SW480 (cell line): ENCODE measurements around the gene DRGX.

Source experiments
- DNase-seq: peaks from one replicate; pipeline ENCODE4 v3.0.0-alpha.2; 2016; ENCODE audit warnings: low spot score

Gene DRGX

DNA sequence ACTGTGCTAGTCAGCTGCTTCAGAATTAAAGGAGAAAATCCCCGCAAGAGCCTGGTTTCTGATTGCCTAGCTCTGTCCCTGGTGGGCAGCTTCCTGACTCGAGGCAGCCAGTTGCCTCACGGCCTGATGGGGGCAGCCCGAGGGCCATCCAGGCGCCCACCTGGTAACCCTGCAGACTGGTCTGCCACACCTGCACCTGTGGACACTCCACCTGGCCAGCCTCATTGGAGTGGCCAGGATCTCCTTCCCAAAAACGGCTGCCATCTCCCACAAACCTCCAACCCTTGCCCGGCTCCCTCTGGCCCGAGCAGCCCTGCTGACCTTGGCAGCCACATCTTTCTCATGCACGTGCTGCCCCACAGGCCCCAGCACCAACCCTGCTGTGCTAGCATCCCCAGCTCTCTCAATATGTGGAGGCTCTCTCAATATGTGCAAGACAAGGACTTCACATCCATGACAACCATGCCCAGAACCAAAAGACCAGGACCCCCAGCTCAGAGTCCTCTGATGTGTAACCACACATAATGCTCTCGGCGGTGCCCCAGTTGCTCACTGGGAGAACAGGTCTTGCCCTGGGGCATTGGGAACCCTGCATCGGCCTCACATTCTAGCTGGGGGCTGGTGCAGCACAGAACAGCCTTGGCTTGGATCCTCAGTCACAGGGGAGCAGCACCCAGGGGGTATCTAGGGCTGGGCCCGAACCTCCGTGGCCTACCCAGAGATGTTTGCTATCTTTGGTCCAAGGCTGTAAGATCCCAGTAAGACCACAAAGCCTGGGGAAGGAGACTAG, 14.6 kb downstream of the DRGX start:
- no peak for DNase-seq

DNA sequence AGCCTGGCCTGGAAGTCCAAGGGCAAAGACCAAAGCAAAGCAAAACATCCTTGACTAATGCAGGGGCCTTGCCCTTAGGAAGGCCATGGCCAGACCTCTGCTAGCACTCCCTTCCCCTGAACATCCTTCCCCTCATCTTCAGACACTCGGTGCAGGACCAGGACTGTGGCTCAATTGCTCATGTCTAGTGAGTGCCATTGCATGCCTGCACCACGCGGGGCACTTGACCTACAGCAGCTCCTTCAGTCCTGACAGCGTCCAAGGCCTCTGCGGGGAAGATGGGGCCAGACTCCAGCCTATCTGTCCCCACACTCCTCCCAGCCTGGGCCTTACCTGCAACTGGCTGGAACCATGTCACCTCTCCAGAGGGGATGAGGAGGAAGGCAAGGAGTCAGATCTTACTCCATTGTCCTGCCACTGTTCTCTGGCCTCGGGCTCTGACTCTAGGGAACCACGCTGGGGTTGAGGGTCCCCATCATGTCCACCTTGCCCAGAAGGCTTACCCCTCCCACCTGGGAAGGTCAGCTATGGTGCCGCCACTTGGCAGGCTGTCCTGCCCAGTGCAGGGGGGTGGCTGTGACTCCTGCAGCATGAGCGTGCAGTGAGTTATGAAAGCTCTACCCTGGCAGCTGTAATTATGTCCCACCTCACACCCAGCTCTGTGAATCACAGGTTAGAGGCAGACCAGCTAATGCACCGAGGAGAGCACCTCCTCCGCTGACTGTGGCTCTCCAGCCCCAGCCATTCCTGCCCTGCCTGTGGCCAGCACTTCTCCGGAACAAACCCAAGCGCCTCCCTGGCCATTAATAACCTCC, 16.1 kb downstream of the DRGX start:
- no peak for DNase-seq

DNA sequence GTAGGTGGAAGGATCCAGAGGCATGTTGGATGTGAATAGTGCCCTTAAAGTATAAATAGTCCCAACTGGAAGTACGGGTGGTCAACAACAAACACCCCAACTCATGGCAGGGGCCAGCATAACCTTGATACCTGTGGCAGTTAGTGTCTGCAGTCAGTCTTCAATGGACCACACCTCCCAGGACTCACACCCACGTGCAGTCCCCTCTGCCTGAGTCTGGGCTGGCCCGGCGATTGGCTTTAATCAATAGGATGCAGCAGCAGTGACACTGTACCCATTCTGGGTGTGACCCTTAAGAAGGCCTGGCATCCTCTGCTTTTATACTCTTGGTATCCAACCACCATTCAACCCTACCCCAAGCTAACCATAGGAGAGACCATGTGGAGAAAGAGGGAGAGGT, 18.6 kb downstream of the DRGX start:
- no peak for DNase-seq

DNA sequence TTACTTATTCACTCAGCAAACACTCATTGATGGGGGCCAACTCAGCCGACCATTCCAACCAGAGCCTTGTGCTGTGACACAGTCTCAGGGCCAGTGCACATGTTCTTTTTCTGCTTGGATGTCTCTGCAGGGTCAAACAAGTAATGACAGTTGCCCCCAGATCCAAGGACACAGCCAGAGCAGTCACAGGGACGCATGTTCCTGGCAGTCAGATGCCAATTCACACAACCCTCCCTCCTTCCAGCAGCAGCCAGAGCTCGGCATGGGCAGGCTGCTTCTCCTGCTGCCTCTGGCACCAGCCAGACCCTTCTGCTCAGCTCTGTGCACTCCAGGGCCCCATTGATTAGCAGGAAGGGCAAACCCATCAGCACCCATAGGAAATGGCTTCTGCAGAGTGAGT, 20.3 kb downstream of the DRGX start:
- DNase-seq = no peak

DNA sequence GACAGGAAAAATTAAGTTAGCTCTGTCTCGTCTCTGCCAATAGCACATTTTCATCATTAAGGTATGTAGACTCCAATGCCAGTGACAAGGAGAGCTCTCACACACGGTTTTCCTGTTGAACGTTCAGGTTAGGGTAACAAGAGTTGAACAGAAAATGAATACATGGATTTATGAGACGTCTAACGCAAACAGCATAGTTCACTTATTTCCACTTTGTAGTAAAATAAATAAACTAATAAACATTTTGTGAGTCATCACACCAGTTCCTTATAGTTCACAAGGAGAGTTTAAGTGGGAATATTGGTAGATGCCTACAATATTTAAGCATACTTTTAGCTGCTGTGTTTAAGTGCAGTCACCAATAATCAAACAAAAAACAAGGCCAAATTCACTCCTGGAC, 21.1 kb downstream of the DRGX start:
- DNase-seq = no peak

DNA sequence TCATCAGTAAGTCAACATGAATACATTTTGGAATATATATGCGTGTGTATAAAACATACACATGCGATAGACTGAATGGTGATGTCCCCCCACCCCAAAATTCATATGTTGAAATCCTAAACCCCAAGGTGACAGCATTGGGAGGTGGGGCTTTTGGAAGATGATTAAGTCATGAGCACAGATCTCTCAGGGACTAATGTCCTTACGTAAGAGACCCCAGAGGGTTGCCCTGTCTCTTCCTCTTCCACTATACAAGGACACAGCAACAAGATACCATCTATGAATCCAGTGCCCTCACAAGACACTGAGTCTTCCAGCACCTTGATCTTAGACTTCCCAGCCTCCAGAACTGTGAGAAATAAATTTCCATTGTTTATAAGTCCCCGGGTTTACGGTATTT, 22.5 kb downstream of the DRGX start:
- DNase-seq = no peak

DNA sequence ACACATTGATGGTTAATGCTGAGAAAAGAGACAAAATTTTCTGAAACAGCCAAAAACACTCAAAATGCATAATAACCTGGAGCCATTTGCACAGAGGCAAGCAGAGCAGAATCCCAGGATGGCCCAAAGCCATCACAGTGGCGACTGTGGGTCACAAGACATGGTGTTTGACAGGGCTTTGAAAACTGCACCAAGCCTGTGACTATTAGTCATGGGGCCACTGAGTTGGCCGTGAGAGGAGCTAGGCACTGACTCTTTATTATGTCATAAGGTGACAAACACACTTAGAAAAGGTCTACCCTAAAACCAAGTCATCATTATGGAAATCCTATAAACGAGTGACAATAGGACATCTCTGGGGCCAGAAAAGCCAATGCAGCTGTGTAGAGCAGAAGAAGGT, 23.9 kb downstream of the DRGX start:
- no peak for DNase-seq

DNA sequence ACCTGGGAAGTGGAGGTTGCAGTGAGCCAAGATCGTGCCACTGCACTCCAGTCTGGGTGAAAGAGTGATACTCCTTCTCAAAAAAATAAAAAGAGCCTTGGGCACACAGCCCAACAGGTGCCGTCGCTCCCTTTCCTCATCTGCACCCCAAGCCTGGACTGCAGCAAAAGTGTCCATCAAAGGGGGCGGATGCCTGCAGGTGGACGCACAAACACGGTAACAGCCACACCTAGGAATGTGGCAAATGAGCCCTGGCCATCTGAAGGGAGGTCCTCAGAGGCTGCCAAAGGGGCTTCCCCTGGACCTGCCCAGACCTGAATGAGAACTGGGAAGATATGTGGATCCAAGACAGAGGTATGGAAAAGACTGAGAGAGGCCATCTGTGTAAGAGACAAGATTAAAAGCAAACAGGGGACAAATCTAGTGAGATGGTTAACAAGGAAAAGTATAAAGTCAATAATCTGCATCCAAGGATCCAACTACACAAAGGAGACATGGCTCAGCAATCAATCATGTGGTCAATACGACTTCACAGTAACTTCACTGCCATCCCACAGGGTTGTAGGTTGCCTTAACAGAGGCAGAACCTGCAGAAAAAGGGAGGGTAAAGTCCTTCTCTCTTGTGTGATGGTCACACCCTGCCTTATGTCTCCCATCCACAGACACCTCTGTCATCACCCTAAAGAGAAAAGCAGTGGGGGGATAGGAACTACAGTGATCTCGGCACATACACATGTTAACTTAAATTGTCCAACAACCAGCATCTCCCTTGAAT, 25.4 kb downstream of the DRGX start:
- DNase-seq = no peak

DNA sequence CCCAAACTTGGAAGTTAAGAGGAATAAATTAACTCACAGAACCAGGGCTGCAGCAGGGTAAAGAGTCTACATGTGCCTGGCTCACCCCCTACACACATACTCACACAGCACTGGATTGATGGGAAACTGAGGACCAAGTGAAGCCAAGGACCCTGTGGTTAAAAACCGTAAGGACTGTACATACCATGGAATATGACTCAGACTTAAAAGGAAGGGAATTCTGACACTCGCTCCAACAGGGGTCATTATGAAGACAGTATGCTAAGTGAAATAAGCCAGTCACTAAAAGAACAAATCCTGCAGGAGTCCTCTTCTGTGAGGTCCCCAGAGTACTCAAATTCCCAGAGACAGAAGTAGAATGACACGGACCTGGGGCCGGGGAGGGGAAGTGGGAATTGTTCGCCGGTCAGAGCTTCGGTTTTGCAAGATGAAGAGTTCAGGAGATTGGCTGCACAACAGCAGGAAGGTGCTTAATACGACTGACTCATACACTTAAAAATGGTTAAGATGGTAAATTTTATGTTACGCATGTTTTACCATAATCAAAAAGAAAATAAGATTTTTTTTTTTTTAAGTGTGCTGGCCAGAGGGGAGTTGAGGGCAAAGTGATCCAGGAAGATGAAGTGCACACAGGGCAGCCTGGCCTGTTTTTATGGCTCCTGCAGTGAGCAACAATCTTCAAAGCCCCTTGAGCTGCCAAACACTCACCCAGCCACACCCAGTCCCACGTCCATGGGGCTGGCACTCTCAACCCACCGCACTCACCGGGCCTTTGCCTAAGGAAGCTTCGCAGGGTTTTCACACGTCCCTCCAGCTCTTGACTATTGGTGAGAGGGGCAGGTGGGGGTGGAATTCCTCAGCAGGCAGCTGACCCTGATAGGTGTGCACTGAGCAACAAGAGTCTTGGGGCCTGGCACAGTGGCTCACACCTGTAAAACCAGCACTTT, 26.4 kb downstream of the DRGX start:
- DNase-seq = no peak

DNA sequence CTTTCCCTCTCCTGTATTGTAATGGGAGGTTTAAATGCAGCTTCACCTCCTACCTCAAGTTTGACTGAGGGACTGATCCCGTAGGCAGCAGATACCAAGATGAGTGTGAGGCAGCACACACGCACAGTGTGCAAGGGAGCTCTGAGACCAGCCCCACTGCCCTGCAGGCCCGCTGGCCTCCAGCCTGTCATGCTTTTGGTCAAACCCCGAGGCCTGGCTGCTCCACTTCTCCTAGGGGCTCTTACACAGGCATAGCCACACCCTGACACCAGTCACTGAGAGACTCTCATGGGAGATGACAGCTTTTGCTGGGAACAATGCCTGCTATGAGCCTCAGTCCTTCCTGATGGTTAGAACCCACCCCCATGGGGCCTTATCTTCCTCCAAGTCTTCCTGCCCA, 27.6 kb downstream of the DRGX start:
- DNase-seq = no peak

DNA sequence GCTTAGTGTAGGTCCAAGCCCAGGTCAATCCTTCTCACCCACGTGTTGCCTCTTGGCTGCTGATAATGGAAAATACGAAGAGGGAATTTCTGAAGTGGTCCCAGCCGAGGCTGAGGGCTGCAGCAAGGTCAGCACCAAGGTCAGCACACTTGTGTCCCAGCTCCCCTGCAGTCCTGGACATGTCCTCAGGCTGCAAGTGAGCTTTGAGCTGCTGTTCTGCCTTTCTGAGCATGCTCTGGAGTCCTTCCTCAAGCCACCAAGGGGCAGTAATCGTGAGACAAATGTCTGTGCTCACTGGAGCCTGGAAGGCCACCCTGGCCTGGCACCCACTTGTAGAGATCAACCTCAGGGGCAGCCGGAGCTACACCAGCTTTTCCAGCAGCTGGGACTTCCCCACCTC, 28.3 kb downstream of the DRGX start:
- no peak for DNase-seq

DNA sequence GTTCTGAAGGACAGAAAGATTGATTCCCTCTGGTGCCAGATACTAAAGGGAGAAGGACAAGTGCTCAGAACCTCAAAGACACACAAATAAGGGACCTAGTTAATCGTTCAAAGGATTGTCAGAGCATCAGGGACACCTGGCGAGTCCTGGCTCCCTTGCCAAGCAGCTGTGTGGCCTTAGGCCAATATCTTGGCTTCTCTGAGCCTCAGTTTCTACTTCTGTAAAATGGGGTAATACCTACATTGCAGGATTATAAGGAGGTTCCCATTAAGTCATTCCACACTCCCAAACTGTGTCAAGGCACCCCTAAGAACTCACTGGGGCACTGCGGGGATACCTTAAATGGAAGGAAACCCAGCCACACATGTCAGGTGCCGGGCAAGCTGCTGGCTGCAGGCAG, 29.4 kb downstream of the DRGX start:
- no peak for DNase-seq

DNA sequence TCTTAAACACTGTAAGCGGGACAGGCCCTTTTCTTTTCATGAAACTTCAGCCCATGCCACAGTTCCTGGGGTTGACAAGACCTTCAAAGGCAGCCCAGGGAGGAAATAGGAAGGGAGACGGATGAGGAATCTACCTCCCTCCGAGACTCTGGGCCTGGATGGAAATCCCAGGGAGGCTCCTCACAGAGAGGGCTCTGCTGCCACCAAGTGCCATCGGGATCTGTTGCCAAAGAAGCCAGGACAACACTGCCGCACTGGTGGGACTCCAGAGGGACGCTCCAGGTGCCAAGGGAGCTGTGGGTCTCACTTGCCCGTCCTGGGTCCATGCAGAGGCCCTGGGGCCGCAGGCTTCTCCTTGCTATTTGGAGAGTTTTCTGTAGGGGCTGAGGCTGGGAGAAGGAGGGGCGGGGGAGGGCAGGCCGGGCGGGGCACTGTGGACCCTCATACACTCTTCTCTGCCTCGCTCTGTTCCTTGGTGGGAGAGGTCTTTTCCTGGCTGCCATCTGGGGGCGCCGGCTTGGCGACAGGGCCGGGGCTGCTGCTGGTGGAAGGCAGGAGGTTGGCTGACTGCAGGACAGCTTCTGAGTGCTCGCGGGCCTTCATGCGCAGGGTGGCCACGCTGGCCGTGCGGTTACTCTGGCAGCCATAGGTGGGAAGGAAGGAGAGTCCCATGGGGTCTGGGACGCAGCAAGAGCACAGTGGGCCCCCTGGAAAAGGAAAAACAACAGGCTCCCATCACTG, 30.0 kb downstream of the DRGX start:
- no peak for DNase-seq

DNA sequence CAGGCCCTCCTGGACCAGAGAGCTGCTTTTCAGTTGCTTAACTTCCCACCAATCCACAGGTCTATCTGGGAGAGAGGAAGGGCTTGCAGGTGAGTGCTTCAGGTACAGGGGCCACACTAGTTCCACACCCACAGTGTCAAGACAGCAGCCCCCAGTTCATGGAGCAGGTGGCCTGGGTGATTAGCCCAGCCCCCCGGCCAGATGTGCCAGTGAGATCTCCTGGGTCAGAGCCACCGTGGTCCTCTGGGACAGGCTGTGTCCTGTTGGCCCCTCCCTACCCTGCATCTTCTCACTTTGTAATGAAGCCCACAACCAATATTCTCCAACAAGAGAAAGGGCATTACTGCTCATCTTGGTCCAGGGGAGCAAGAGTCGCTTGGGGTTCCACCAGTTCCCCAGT, 30.6 kb downstream of the DRGX start:
- DNase-seq = no peak

DNA sequence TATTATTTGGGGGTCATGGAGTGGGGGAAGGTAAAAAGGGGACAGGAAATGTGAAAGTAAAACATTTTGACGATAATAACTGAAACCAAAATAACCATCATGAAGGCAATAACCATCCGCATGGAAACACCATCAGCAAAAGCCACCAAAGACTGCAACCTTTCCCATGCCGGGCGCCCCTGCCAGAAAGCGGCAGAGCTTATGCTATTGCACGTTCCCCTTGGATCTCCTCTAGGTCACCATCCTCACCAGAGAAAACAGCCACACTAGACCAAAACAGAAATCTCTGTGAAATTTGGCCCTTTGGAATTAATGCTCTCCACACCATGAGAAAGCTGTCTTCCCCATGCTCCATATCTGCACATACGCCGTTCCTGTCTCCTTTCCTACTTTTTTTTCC, 31.1 kb downstream of the DRGX start:
- no peak for DNase-seq

DNA sequence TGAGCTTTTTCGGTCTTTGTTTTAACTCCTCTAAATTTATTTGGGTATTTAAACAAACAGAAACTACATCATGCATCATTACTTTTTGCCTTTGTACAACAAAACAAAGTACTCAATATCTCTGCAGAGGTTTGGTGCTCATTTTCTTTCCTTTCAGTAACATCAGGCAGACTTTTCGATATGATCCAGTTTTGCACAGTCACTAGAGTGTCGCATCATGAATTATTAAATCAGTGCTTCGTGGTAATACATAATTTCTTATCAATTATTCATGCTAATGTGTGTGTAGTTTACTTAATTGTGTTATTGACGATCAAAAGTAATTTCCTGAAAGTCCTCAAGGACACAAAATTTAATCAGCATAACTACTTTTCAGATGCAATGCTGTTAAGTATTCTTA, 31.8 kb downstream of the DRGX start:
- no peak for DNase-seq

DNA sequence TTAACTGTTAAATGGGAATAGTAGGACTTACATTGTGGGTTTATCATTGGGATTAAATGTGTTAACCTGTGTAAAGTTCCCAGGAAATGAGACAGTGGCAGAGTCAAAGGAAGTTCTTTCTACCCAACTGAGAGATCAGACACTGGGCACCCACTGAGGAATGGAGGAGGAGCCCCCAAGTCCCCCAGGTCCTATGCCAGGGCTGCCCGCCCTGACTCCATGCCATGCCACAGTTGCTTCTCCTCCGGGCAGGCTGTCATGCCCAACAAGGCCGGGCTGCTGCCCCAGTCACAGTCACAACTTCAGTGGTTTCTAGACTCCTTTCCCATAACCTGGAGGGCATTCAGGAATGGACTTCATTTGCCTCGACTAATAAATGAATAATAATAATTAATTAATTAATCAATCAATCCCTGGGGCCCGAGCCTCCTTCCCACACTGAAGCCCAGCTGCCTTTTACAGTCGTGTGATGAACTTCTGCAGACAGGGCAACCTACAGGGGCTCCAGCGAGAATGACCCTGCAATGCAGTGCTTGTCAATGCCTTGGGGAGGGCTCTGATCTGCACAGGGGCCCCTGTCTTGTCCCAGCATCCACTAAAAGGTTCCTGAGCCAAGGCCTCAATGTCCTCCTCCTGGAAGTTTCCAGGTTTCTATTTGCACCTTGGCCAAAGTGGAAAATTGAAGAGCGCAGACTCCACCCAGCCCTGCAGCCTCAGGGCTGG, 32.4 kb downstream of the DRGX start:
- no peak for DNase-seq

DNA sequence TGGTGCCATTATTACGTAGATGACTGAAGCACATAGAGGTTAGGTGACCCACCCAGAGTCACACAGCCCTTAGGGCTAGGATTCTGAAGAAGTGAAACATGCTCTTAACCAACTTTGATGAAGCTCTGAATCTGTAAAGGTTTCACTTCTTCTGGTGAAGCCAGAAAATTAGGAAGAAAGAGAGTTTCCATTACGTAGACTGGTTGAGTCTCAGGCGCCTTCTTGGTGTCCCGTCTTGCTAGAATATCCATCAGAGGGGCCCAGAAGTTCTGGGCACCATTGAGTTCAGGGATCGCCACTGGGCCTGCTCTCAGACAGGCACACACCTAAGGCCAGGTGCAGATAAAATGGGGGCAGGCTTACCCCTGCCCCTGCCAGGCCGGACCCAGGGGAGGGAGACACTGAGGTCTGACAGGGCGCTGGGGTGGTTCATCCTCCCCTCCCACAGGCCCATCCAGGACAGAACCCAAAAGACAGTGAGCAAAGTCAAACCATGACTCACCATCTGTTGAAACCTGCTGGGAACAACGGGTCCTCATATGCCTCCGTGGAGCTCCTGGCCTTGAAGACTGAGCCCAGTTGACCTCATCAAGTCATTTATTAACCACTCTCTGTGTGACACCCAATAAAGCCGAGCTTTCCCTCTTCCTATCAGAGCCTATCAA, 33.2 kb downstream of the DRGX start:
- DNase-seq = no peak

DNA sequence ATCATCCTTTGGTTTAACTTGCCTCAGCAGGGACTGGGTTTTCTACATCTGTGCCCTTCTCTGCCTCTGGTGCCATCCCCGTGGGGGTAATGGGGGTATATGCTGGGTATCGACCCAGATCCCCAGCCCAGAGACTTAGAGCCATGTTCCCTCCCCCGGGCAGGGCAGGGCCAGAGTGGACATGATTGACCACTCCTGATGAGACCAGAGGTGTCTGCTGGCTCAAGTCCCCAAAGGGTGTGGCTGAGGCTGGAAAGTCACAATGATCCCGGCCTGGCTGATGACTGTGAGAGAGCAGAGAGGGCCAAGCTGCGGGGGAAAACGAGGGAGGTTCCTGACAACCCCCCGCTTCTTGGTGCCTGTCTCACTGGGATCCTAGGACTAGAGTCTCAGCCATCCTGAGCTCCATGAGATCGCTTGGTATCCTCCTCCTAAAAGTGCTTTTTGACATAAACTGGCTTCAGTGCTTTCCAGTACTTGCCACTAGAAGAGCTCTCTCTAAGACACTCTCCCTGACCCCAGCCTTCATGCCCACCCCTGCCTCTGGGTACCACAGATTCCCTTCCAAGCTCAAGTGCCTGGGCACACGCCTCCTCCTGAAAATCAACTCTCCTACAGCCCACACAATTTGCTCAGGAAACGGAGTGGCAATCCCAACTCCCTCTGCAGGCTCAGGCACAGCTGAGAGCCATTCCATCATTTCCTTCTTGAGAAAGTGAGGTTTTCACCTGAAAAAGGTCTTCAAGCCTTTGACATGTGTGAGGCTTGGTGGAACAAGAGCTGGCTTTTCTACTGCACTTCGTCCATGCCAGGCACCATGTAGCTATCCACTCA, 33.9 kb downstream of the DRGX start:
- no peak for DNase-seq
